ENCODE measurements around the gene MAST3.

MAST3 gene

DNA sequence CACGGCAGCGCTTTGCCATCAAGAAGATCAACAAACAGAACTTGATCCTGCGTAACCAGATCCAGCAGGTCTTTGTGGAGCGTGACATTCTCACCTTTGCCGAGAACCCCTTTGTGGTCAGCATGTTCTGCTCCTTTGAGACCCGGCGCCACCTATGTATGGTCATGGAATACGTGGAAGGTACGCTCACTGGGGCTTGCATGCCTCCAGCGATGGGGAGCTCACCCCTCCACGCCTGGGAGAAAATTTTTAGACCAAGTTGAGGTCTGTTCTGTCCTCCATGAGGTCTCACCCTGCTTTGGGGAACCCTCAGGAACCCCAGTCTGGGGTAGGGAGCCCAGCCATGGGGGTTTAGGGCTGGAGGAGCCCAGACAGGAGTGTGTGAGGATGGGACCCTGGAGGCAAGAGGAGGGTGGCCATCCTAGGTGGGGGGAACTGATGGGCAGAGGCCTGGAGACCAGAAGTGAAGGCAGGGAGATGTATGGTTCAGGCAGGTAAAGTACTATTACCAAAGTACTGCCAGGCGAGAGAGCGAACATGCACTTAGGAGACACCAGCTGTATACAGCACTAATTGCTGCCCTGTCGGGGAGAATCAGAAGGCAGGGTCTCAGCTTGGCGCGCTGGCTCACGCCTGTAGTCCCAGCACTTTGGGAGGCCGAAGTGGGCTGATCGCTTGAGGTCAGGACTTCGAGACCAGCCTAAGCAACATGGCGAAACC, 33.1 kb downstream of the MAST3 start:
- TF ChIP-seq, protein P1, sequence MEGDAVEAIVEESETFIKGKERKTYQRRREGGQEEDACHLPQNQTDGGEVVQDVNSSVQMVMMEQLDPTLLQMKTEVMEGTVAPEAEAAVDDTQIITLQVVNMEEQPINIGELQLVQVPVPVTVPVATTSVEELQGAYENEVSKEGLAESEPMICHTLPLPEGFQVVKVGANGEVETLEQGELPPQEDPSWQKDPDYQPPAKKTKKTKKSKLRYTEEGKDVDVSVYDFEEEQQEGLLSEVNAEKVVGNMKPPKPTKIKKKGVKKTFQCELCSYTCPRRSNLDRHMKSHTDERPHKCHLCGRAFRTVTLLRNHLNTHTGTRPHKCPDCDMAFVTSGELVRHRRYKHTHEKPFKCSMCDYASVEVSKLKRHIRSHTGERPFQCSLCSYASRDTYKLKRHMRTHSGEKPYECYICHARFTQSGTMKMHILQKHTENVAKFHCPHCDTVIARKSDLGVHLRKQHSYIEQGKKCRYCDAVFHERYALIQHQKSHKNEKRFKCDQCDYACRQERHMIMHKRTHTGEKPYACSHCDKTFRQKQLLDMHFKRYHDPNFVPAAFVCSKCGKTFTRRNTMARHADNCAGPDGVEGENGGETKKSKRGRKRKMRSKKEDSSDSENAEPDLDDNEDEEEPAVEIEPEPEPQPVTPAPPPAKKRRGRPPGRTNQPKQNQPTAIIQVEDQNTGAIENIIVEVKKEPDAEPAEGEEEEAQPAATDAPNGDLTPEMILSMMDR (IDR thresholded peaks at IDR 0.05; ENCODE audit: insufficient read depth, low read depth, low read length, missing control alignments) = no peak

DNA sequence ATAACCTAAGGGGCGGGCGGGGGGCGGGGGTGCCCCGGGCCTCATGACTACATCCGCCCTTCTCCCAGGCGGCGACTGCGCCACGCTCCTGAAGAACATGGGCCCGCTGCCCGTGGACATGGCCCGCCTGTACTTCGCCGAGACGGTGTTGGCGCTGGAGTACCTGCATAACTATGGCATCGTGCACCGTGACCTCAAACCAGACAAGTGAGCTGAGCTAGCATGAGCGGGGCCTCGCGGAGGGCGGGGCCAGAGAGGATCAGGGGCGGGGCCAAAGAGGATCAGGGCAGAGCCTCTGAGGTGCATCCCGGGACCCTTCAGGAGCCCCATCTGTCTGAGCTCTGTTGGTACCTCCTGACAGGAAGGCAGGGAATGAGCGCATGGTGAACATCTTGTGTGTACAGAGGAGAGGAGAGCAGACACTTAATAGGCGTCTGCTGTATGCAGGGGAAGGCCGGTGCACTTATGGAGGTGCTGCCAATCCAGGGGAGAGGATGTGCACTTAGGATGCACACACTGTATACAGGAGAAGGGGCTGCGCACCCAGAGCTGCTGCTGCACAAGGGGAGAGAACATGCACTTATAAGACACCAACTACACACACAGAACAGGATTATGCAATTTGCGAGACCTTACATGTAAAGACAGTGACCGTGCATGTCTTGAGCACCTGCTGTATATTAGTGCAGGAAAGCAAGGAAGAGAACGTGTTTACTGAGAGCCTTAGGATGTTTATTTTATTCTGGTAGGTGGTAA, 34.4 kb downstream of the MAST3 start:
- TF ChIP-seq, protein P1 (IDR thresholded peaks at IDR 0.05; ENCODE audit: insufficient read depth, low read depth, low read length, missing control alignments) = no peak
- no peak overlapping the region for H3K4me3 ChIP-seq (ENCODE audit: low read depth, low read length)
- DNase-seq (ENCODE audit: low read depth) = no peak

More for the DNA sequence above, 33.1 kb downstream of the MAST3 start:
- no peak overlapping the region for H3K4me3 ChIP-seq (ENCODE audit: low read depth, low read length)
- no peak for DNase-seq (ENCODE audit: low read depth)

DNA sequence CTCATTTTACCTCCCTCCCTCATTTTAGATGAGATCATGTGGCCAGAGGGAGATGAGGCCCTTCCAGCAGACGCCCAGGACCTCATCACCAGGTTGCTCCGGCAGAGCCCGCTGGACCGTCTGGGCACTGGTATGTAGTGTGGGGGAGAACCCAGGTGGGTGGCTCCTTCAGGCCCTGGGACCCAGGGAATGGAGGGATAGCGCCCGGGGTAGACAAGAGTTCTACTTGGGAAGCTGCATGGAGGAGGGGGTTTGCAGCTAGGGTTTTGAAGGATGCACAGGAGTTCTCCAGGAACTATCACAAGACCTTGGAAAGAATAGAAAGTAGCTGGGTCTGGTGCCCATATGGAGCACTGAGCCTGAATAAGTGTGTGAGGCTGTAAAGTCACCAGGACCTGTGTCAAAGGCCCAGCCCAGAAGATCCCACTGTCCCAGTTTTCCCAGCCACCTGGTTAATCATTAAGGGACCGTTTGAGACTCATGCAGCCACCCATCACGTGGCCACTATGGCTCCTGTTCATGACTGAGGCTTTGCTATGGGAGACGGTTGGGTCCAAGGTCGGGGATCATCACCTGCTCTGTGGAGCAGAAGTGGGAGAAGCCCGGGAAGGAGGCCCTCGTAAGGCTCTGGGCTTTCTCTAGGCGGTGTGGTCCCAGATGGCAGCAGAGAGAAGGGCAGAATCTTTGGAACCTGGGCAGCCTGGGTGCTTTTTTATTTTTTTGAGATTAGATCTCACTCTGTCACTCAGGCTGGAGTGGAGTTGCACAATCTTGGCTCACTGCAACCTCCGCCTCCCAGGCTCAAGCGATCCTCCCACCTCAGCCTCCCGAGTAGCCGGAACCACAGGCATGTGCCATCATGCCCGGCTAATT, 38.4 kb downstream of the MAST3 start:
- no peak for DNase-seq (ENCODE audit: low read depth)
- TF ChIP-seq, protein P1 (IDR thresholded peaks at IDR 0.05; ENCODE audit: insufficient read depth, low read depth, low read length, missing control alignments) = no peak
- H3K4me3 ChIP-seq (ENCODE audit: low read depth, low read length) = no peak overlapping the region

DNA sequence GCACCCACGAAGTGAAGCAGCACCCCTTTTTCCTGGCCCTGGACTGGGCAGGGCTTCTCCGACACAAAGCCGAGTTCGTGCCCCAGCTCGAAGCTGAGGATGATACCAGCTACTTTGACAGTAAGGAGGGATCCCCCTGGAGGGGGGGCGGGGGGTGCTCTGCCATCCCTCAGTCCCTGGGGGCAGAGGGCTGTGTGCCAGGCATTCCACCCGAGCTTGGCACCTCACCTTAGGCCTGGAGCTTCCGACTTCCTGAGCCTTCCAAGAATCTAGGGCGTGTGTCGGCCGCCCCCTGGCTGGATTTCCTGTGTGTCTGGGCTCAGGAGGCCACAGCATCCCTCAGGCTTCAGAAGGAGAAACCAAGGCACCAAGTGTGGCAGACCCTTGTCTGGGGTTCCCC, 39.7 kb downstream of the MAST3 start:
- DNase-seq (ENCODE audit: low read depth) = no peak
- no peak overlapping the region for H3K4me3 ChIP-seq (ENCODE audit: low read depth, low read length)
- TF ChIP-seq, protein P1 (IDR thresholded peaks at IDR 0.05; ENCODE audit: insufficient read depth, low read depth, low read length, missing control alignments) = no peak

DNA sequence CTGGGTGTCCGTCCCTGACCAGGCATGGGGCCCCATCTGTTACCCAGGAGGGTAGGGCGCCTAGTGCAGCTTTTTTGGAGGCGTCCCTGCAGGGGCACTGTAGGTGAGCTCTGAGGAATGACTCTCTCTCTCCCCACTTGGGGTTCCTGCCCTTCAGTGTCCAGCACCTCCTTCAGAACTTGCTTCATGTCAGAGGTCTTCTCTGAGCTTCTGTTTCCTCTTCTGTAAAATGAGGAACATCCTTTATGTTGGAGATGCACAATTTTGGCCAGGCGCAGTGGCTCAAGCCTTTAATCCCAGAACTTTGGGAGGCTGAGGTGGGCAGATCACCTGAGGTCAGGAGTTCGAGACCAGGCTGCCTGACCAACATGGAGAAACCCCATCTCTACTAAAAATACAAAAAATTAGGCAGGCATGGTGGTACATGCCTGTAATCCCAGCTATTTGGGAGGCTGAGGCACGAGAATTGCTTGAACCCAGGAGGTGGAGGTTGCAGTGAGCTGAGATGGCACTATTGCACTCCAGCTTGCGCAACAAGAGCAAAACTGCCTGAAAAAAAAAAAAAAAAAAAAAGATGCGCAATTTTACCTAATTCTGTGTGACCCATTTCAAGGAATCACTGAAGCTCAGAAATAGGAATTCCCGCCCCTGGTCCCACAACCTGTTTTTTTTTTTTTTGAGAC, 40.2 kb downstream of the MAST3 start:
- TF ChIP-seq, protein P1 (IDR thresholded peaks at IDR 0.05; ENCODE audit: insufficient read depth, low read depth, low read length, missing control alignments) = no peak
- H3K4me3 ChIP-seq (ENCODE audit: low read depth, low read length) = no peak overlapping the region
- DNase-seq (ENCODE audit: low read depth) = no peak

DNA sequence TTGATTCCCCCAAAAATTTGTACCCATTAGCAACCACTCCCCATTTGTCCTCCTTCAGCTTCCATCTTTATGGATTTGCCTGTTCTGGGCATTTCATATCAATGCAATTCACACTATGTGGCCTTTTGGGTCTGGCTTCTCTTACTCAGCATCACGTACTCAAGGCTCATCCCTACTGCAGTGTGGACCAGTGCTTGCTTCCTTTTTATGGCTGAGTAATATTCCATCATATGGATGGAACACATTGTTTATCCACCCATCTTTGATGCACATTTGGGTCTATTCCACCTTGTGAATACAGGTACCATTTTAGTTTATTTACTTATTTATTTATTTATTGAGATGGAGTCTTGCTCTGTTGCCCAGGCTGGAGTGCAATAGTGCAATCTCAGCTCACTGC, 42.9 kb downstream of the MAST3 start:
- no peak overlapping the region for H3K4me3 ChIP-seq (ENCODE audit: low read depth, low read length)
- TF ChIP-seq, protein P1 (IDR thresholded peaks at IDR 0.05; ENCODE audit: insufficient read depth, low read depth, low read length, missing control alignments) = no peak
- DNase-seq (ENCODE audit: low read depth) = no peak

Data from GM12865 (cell line).